IMR-90 (cell line): Measurements from ENCODE around the gene IMMP1L. TPM values are rescaled to one million over a fixed set of nuclear protein-coding genes. Genes with fewer than 3 reads are reported as not detected.
"Not testable (repeated sequence)": the region's sequence is repeated elsewhere in the genome, so short reads cannot be mapped to it uniquely, and the experiment has no call there.

Experiments
- ATAC-seq: fragments of 200-7000 bp; cut with Tn5 transposase; 2 replicates; pipeline ENCODE4 v1.9.1; 2020; ENCODE audit warnings: low read depth, mild to moderate bottlenecking, moderate library complexity
- BruUV-seq: library from RNA; stranded (reverse); fragments of 400-500 nt; replicated peaks from 2 replicates; lab custom pipeline; 2021; lab: Mats Ljungman, UMichigan
- CTCF ChIA-PET: fragments of 300-600 bp; formaldehyde crosslinking; extraction: SDS; loops from one replicate; lab custom pipeline; 2021; ENCODE audit warnings: antibody characterized with exemption; lab: Yijun Ruan, JAX
- POLR2A ChIA-PET: fragments of 300-600 bp; sonication (Branson Sonifier 250); formaldehyde crosslinking; loops from one replicate; lab custom pipeline; 2022; ENCODE audit warnings: antibody characterized with exemption; ENCODE audit not compliant: unreplicated experiment; lab: Charles Lee
- DNase-seq: peaks from one replicate; pipeline ENCODE4 v3.0.0; 2013
- H2AFZ ChIP-seq: replicated peaks from 2 replicates; pipeline ENCODE3; 2013; ENCODE audit warnings: low read length, mild to moderate bottlenecking; ENCODE audit not compliant: poor library complexity
- H2AK5ac ChIP-seq: 2 replicates; pipeline ENCODE4 v1.6.1; 2013; ENCODE audit warnings: low read depth, low read length, inconsistent platforms
- H2AK9ac ChIP-seq: replicated peaks from 2 replicates; pipeline ENCODE3; 2013; ENCODE audit warnings: mild to moderate bottlenecking, low read depth, low read length, moderate library complexity; ENCODE audit not compliant: poor library complexity
- H2BK120ac ChIP-seq: 2 replicates; pipeline ENCODE4 v1.6.1; 2013; ENCODE audit warnings: low read depth, low read length, inconsistent platforms
- H2BK15ac ChIP-seq: 3 replicates; pipeline ENCODE4 v1.6.1; 2013; ENCODE audit warnings: low read depth, low read length, inconsistent platforms
- H2BK20ac ChIP-seq: 2 replicates; pipeline ENCODE4 v1.6.1; 2013; ENCODE audit warnings: low read depth, mild to moderate bottlenecking, inconsistent platforms, low read length, moderate library complexity
- H2BK5ac ChIP-seq: 2 replicates; pipeline ENCODE4 v1.6.1; 2013; ENCODE audit warnings: mild to moderate bottlenecking, low read depth, low read length, inconsistent platforms; ENCODE audit not compliant: poor library complexity, severe bottlenecking
- H3K14ac ChIP-seq: replicated peaks from 2 replicates; pipeline ENCODE4 v1.6.1; 2013; ENCODE audit warnings: low read depth, low read length, inconsistent platforms
- H3K18ac ChIP-seq: 2 replicates; pipeline ENCODE4 v1.6.1; 2013; ENCODE audit warnings: low read depth, low read length, control low read depth
- H3K23ac ChIP-seq: 2 replicates; pipeline ENCODE4 v1.6.1; 2013; ENCODE audit warnings: low read depth, low read length, inconsistent platforms
- H3K27ac ChIP-seq: 2 replicates; pipeline ENCODE4 v1.5.1; 2013; ENCODE audit warnings: mild to moderate bottlenecking, control low read depth, low read length; ENCODE audit not compliant: insufficient read depth
- H3K27me3 ChIP-seq: 2 replicates; pipeline ENCODE4 v1.6.1; 2013; ENCODE audit warnings: low read length; ENCODE audit not compliant: control insufficient read depth, insufficient read depth
- H3K36me3 ChIP-seq: 2 replicates; pipeline ENCODE4 v1.6.1; 2013; ENCODE audit warnings: low read length, mixed read lengths; ENCODE audit not compliant: control insufficient read depth, insufficient read depth
- H3K4ac ChIP-seq: 2 replicates; pipeline ENCODE4 v1.6.1; 2013; ENCODE audit warnings: low read depth, low read length, inconsistent platforms
- H3K4me1 ChIP-seq: 2 replicates; pipeline ENCODE4 v1.6.1; 2013; ENCODE audit warnings: low read length, mixed read lengths; ENCODE audit not compliant: control insufficient read depth, insufficient read depth
- H3K4me2 ChIP-seq: 2 replicates; pipeline ENCODE4 v1.6.1; 2013; ENCODE audit warnings: low read depth, mild to moderate bottlenecking, control low read depth, low read length, moderate library complexity
- H3K4me3 ChIP-seq: 2 replicates; pipeline ENCODE4 v1.5.1; 2013; ENCODE audit warnings: low read depth, mild to moderate bottlenecking, control low read depth, low read length, moderate library complexity; ENCODE audit not compliant: insufficient read depth
- H3K56ac ChIP-seq: 2 replicates; pipeline ENCODE4 v1.6.1; 2013; ENCODE audit warnings: low read length, inconsistent platforms; ENCODE audit not compliant: insufficient read depth; ENCODE audit errors: extremely low read depth
- H3K79me1 ChIP-seq, 2 experiments: 2 replicates each; pipeline ENCODE4 v1.6.1; 2013; ENCODE audit warnings: low read length in 2 of 2, inconsistent platforms in 1 of 2, low read depth in 1 of 2
- H3K9ac ChIP-seq: 2 replicates; pipeline ENCODE4 v1.6.1; 2013; ENCODE audit warnings: low read depth, low read length, control low read depth
- H3K9me1 ChIP-seq: 2 replicates; pipeline ENCODE4 v1.6.1; 2013; ENCODE audit warnings: low read length, inconsistent platforms; ENCODE audit not compliant: insufficient read depth
- H3K9me3 ChIP-seq: 2 replicates; pipeline ENCODE4 v1.6.1; 2013; ENCODE audit warnings: low read length; ENCODE audit not compliant: control insufficient read depth, insufficient read depth
- H4K20me1 ChIP-seq: 2 replicates; pipeline ENCODE4 v1.6.1; 2013; ENCODE audit warnings: low read length, inconsistent platforms; ENCODE audit not compliant: insufficient read depth
- H4K5ac ChIP-seq: 2 replicates; pipeline ENCODE4 v1.6.1; 2013; ENCODE audit warnings: mild to moderate bottlenecking, low read depth, low read length, control low read depth
- H4K8ac ChIP-seq, 2 experiments: 2 replicates each; pipeline ENCODE4 v1.6.1; 2013; ENCODE audit warnings: low read depth in 2 of 2, low read length in 2 of 2, control low read depth in 1 of 2, inconsistent platforms in 1 of 2
- H4K91ac ChIP-seq: 2 replicates; pipeline ENCODE4 v1.6.1; 2013; ENCODE audit warnings: low read depth, low read length, inconsistent platforms; ENCODE audit not compliant: insufficient read depth
- BHLHE40 ChIP-seq: fragments of 150-350 bp; IDR thresholded peaks from 2 replicates; pipeline ENCODE4 v1.6.1; 2016; ENCODE audit warnings: mild to moderate bottlenecking, low read depth, low read length
- CEBPB ChIP-seq: IDR thresholded peaks from 2 replicates; pipeline ENCODE4 v1.6.1; 2012; ENCODE audit warnings: low read depth, low read length, improper control_type of control experiment
- MAFK ChIP-seq: IDR thresholded peaks from 2 replicates; pipeline ENCODE4 v1.6.1; 2012; ENCODE audit warnings: low read depth, low read length, improper control_type of control experiment
- MAZ ChIP-seq: IDR thresholded peaks from 2 replicates; pipeline ENCODE4 v1.6.1; 2012; ENCODE audit warnings: low read depth, mild to moderate bottlenecking, low read length, improper control_type of control experiment, moderate library complexity, borderline replicate concordance
- NFE2L2 ChIP-seq: fragments of 150-350 bp; IDR thresholded peaks from 2 replicates; pipeline ENCODE4 v1.6.1; 2016; ENCODE audit warnings: low read depth, mild to moderate bottlenecking, low read length
- RAD21 ChIP-seq: IDR thresholded peaks from 2 replicates; pipeline ENCODE4 v1.6.1; 2012; ENCODE audit warnings: low read length, improper control_type of control experiment
- RCOR1 ChIP-seq: IDR thresholded peaks from 2 replicates; pipeline ENCODE4 v1.6.1; 2012; ENCODE audit warnings: mild to moderate bottlenecking, low read length, improper control_type of control experiment; ENCODE audit not compliant: insufficient replicate concordance
- RFX5 ChIP-seq: IDR thresholded peaks from 2 replicates; pipeline ENCODE4 v1.8.0; 2012; ENCODE audit warnings: low read depth, mild to moderate bottlenecking, low read length, moderate library complexity
- WGBS, 2 experiments: methylation state at CpG; one replicate each; pipeline versions ENCODE4 v1.1.5 to v1.1.7; 2013; ENCODE audit warnings: missing lambda C conversion rate in 2 of 2; ENCODE audit not compliant: insufficient read length in 1 of 2; ENCODE audit errors: extremely low coverage in 2 of 2; 5-methylcytosine and 5-hydroxymethylcytosine counted together
- dilution Hi-C: fragments of 300-500 bp; cut with HindIII; formaldehyde crosslinking; loops from one replicate; pipeline ENCODE4 v1.14.3; 2018; ENCODE audit warnings: low sequenced_read_pairs; ENCODE audit not compliant: unreplicated experiment
- in situ Hi-C: fragments of 300-500 bp; cut with MboI; formaldehyde crosslinking; loops from 3 replicates; pipeline ENCODE4 v1.14.3; 2019; ENCODE audit warnings: low sequenced_read_pairs, inconsistent platforms, mixed read lengths
- intact Hi-C: fragments of 100-400 bp; cut with micrococcal nuclease; formaldehyde crosslinking; loops from 2 replicates; pipeline ENCODE4 v1.10.0; 2022
- polyA plus RNA-seq, 3 experiments: library from polyadenylated mRNA; depleted of rRNA; stranded (reverse); fragments of >200 nt; gene quantifications; 2 replicates each; pipeline ENCODE4 v1.2.3, GENCODE V29; 2012; ENCODE audit warnings: low replicate concordance in 1 of 3
- total RNA-seq: library from RNA; depleted of rRNA; stranded (reverse); fragments of >200 nt; gene quantifications from 2 replicates; pipeline ENCODE4 v1.2.3, GENCODE V29; 2012

IMMP1L gene
- total and polyA plus RNA-seq, 2 of the 4 experiments (the other 2 are of a cell fraction) = 5.0 to 10.7 TPM

DNA sequence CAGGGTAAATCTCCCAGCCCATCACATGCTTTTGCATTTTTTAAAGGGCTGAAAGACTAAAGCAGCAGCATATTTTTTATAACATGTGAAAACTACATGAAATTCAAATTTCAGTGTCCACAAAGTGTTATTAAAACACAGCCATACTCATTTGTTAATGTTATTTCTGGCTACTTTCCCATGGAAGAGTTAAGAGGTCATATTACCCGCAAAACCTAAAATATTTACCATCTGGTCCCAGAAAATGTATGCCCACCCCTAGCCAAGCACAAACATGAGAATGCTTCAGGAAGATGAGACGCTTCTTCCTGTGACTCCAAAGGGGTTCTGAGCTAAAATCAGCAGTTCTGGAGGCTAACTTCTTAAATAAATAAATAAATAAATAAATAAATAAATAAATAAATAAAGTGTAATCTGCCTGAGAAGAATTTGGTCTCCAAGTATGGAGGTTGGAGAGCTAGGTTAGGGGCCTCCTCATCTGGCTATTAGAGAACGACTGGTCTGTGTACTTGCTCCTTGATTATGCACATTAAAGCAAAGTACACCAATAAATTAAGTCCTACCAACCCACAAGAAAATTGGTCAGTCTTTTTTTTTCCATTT is 9.7 kb downstream of the IMMP1L start:
- Histone ChIP-seq H4K5ac (no peak overlapping the region), H4K91ac (no peak overlapping the region), H4K8ac (no peak overlapping the region), H3K9me1 (no peaks in the 10 kb centered on the region), H3K79me1 (peaks cover 10 to 17% of the 10 kb centered on the region in 2 experiments; a peak in 3 of 4 replicates), H3K36me3 (no peaks in the 10 kb centered on the region; the same call in 1 of the 2 replicates), H3K18ac (no peak overlapping the region), H3K4me3 (no peak overlapping the region), H3K27ac (no peak overlapping the region), H3K4ac (no peak overlapping the region), H2BK15ac (no peak overlapping the region), H2AK5ac (no peak overlapping the region), H2AK9ac (no peak overlapping the region), H3K4me2 (no peak overlapping the region), H2BK5ac (no peak overlapping the region), H2BK20ac (no peak overlapping the region), H4K20me1 (no peaks in the 10 kb centered on the region), H3K14ac (no peak overlapping the region), H3K9me3 (no peaks in the 10 kb centered on the region), H2AFZ (no peak overlapping the region), H3K4me1 (peaks cover 1% of the 10 kb centered on the region; the same call in 1 of the 2 replicates), H2BK120ac (no peak overlapping the region), H3K56ac (no peak overlapping the region), H3K9ac (no peak overlapping the region), H3K27me3 (no peaks in the 10 kb centered on the region), H3K23ac (no peak overlapping the region)
- BruUV-seq = no TSS peak
- no CpG with 5 or more reads among the region's 3 CpGs for WGBS, 2 experiments
- ChIA-PET POLR2A (no interaction called here), CTCF (interaction anchor here (0.7 kb wide), 1 partner anchor 1166 kb away, joined by 3 read pairs; no protein-coding TSS in a partner anchor)
- ATAC-seq = peak; percentile 44
- dilution Hi-C loops (no loop called here), in situ Hi-C loops (loop anchor here (10.0 kb wide), 1 partner anchor 375 kb away; no protein-coding TSS in a partner anchor), intact Hi-C loops (loop anchor here (10.0 kb wide), 1 partner anchor 295 kb away; no protein-coding TSS in a partner anchor)
- no peak for TF ChIP-seq MAFK
- no peak for TF ChIP-seq NFE2L2
- no peak for TF ChIP-seq RCOR1
- no peak for TF ChIP-seq CEBPB
- TF ChIP-seq MAZ = no peak
- no peak for TF ChIP-seq BHLHE40
- TF ChIP-seq RAD21 = no peak
- no peak for TF ChIP-seq RFX5
- DNase-seq = peak; percentile 63

DNA sequence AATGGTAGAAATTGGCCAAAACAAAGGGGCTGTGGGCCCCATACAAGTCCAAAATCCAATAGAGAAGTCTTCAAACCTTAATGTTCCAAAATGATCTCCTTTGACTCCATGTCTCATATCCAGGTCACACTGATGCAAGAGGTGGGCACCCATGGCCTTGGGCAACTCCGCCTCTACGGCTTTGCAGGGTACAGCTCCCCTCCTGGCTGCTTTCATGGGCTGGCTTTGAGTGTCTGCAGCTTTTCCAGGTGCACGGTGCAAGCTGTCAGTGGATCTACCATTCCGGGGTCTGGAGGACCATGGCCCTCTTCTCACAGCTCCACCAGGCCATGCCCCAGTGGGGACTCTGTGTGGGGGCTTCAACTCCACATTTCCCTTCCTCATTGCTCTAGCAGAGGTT is 15.7 kb downstream of the IMMP1L start:
- CTCF ChIA-PET = not testable (repeated sequence)

More for the DNA sequence above, 15.7 kb downstream of the IMMP1L start:
- H2BK120ac ChIP-seq, H3K9ac ChIP-seq, DNase-seq, H2BK15ac ChIP-seq, H4K91ac ChIP-seq, H2BK20ac ChIP-seq, H4K20me1 ChIP-seq, H2BK5ac ChIP-seq, H4K5ac ChIP-seq, H3K4ac ChIP-seq, H3K14ac ChIP-seq, H3K36me3 ChIP-seq, H3K4me2 ChIP-seq, H3K9me1 ChIP-seq, H2AFZ ChIP-seq, H3K9me3 ChIP-seq, ATAC-seq, dilution Hi-C loops, H3K4me1 ChIP-seq, H3K27ac ChIP-seq, H3K56ac ChIP-seq, H3K18ac ChIP-seq, H3K27me3 ChIP-seq, BruUV-seq, POLR2A ChIA-PET, H2AK5ac ChIP-seq, H3K23ac ChIP-seq, H3K4me3 ChIP-seq, H2AK9ac ChIP-seq, H4K8ac ChIP-seq: not testable (repeated sequence)
- peaks cover 0 to 13% of the 10 kb centered on the region in 2 experiments; a peak in 3 of 4 replicates for H3K79me1 ChIP-seq
- in situ Hi-C loops (loop anchor here (10.0 kb wide), 1 partner anchor 381 kb away; no protein-coding TSS in a partner anchor), intact Hi-C loops (loop anchor here (10.0 kb wide), 1 partner anchor 301 kb away; no protein-coding TSS in a partner anchor)
- WGBS, 2 experiments = 94% methylated on average over 2 of the region's 4 CpGs; no CpG with 5 or more reads in 1 of the 2 experiments
